ENCODE data around the gene P3H3. TPM values are rescaled to one million over a fixed set of nuclear protein-coding genes. Genes with fewer than 3 reads are reported as not detected.
A peak's percentile ranks its signal among the peaks of the same experiment; 100 is the strongest.

The P3H3 gene
- total RNA-seq, 6 donors from 2014 or later, result 2.7 to 15.7 (median 7.0) TPM

- Histone ChIP-seq H3K4me1 (peaks cover 13 to 23% (median 16%) of the 10 kb centered on the region in 4 donors), H3K9me3 (no peaks in the 10 kb centered on the region), H3K36me3 (peaks cover 8 to 29% (median 23%) of the 10 kb centered on the region in 4 donors), H3K27me3 (no peaks in the 10 kb centered on the region), H3K27ac (peak overlapping the region; percentile 6 to 94 (median 91)), H3K4me3 (peak overlapping the region; percentile 56 to 71 (median 67))
- WGBS, 2 donors, result 1 to 3% methylated on average over 16 to 18 of the region's 18 CpGs
- ATAC-seq (ENCODE audit: low FRiP score in 2 of 2) (no peak), DNase-seq (no peak)
- TF ChIP-seq POLR2AphosphoS5 (IDR thresholded peaks at IDR 0.05) (no peak), POLR2A (IDR thresholded peaks at IDR 0.05) (no peak), EP300 (IDR thresholded peaks at IDR 0.05) (no peak)
- TF ChIP-seq, protein P1, sequence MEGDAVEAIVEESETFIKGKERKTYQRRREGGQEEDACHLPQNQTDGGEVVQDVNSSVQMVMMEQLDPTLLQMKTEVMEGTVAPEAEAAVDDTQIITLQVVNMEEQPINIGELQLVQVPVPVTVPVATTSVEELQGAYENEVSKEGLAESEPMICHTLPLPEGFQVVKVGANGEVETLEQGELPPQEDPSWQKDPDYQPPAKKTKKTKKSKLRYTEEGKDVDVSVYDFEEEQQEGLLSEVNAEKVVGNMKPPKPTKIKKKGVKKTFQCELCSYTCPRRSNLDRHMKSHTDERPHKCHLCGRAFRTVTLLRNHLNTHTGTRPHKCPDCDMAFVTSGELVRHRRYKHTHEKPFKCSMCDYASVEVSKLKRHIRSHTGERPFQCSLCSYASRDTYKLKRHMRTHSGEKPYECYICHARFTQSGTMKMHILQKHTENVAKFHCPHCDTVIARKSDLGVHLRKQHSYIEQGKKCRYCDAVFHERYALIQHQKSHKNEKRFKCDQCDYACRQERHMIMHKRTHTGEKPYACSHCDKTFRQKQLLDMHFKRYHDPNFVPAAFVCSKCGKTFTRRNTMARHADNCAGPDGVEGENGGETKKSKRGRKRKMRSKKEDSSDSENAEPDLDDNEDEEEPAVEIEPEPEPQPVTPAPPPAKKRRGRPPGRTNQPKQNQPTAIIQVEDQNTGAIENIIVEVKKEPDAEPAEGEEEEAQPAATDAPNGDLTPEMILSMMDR (IDR thresholded peaks at IDR 0.05), result no peak
Observed at GRCh38 chr12:6852651-6853354, 24.6 kb downstream of the P3H3 start.

DNA sequence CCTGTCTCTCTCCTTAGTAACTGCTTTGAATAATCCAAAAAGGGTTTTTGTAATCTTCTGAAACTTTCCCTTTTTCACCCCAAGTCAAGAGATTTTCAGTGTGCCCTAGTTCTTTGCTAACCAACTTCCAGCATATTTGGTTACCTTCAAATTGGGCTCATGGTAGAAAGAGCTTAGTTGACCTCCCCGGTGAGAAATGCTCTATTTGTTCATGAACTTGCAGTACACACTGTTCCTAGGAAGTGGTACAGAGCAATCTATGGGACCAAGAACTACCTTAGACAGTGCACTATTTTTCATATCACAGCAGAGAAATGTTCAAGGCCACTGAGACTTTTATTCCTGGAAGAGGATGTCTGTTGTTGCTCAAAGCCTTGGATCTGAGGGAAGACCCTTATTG lies 25.4 kb downstream of the P3H3 start:
- Histone ChIP-seq H3K27me3 (no peaks in the 10 kb centered on the region), H3K4me1 (peaks cover 13 to 23% (median 16%) of the 10 kb centered on the region in 4 donors), H3K36me3 (peaks cover 16 to 37% (median 31%) of the 10 kb centered on the region in 4 donors), H3K27ac (peak overlapping the region in 2 of 4 donors; percentile 91 to 94), H3K9me3 (no peaks in the 10 kb centered on the region), H3K4me3 (no peak overlapping the region)
- DNase-seq (no peak), ATAC-seq (ENCODE audit: low FRiP score in 2 of 2) (no peak)
- TF ChIP-seq POLR2A (IDR thresholded peaks at IDR 0.05), result no peak
- WGBS, 2 donors, result 61 to 67% methylated on average over 1 of the region's 1 CpG

DNA sequence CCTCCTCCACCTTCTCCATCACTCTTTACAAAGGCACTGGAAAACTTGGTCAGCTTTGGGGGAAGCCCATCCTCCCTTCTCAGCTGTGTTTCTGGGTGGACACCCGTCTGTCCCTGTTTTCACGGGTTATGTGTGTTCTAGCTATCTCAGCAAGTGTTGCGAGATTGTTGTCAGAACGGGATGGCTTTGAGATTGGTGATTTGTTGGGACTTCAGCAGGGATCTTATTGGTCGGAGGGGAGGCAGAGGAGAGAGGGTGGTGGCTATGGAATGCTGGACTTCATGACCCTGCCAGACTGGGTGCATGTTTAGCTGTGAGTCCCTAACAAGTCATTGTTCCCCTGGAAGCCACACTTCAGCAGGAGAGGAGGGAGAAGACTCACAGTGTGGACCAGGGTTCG lies 25.8 kb downstream of the P3H3 start:
- Histone ChIP-seq H3K36me3 (peaks cover 20 to 41% (median 35%) of the 10 kb centered on the region in 4 donors), H3K4me3 (no peak overlapping the region), H3K27ac (no peak overlapping the region), H3K4me1 (peaks cover 13 to 23% (median 16%) of the 10 kb centered on the region in 4 donors), H3K27me3 (no peaks in the 10 kb centered on the region), H3K9me3 (no peaks in the 10 kb centered on the region)
- no peak for TF ChIP-seq POLR2AphosphoS5 (IDR thresholded peaks at IDR 0.05)
- TF ChIP-seq, protein P1 (IDR thresholded peaks at IDR 0.05), result no peak
- TF ChIP-seq EP300 (IDR thresholded peaks at IDR 0.05), result no peak
- no peak for TF ChIP-seq POLR2A (IDR thresholded peaks at IDR 0.05)
- 78 to 84% methylated on average over 6 of the region's 6 CpGs for WGBS, 2 donors
- ATAC-seq (ENCODE audit: low FRiP score in 2 of 2) (no peak), DNase-seq (no peak)

DNA sequence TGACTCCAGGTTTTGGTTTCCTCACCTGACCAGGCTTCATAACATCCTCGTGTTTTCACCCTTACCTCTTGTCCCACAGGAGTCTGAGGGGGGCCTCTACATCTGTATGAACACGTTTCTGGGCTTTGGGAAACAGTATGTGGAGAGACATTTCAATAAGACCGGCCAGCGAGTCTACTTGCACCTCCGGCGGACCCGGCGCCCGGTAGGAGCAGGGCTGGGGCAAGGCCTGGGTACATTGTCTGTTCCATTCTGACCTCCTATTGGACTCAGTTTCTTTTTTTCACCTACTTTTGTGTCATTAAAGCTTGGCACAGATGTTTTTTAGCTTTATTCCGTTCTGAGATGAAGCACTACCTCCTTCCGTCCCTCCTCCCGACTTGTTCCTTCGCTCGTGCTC lies 27.1 kb downstream of the P3H3 start:
- WGBS, 2 donors, result 91 to 95% methylated on average over 14 of the region's 14 CpGs
- H3K27ac ChIP-seq, result no peak overlapping the region
- DNase-seq (peak in 1 of 2 donors; percentile 63), ATAC-seq (ENCODE audit: low FRiP score in 2 of 2) (no peak)
- H3K9me3 ChIP-seq, result no peaks in the 10 kb centered on the region
- TF ChIP-seq, protein P1 (IDR thresholded peaks at IDR 0.05), result no peak
- no peak for TF ChIP-seq POLR2AphosphoS5 (IDR thresholded peaks at IDR 0.05)
- no peak for TF ChIP-seq POLR2A (IDR thresholded peaks at IDR 0.05)
- no peak for TF ChIP-seq EP300 (IDR thresholded peaks at IDR 0.05)
- no peaks in the 10 kb centered on the region for H3K27me3 ChIP-seq
- no peak overlapping the region for H3K4me3 ChIP-seq
- peaks cover 13 to 21% (median 16%) of the 10 kb centered on the region in 4 donors for H3K4me1 ChIP-seq
- H3K36me3 ChIP-seq, result peaks cover 22 to 54% (median 48%) of the 10 kb centered on the region in 4 donors

DNA sequence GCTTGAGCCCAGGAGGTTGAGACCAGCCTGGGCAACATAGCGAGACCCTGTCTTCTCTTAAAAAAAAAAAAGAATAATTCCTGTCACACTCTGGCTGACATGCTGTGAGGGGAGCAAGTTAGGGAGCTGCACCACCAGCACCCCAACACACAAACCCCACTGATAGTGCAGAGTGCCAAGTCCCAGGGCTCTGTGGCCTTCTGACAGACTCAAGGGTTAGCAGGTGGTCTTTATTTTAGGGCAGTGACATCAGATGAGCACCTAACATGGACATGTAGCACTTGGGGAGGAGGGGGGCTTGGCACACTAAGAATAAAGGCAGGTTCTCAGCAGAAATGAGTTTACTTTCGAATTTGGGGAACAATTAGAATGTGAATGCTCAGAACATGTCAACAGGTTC lies 30.6 kb downstream of the P3H3 start:
- no peak overlapping the region for H3K27ac ChIP-seq
- WGBS, 2 donors, result 89 to 90% methylated on average over 2 of the region's 2 CpGs
- H3K27me3 ChIP-seq, result no peaks in the 10 kb centered on the region
- DNase-seq (no peak), ATAC-seq (ENCODE audit: low FRiP score in 2 of 2) (no peak)
- TF ChIP-seq POLR2A (IDR thresholded peaks at IDR 0.05) (no peak), EP300 (IDR thresholded peaks at IDR 0.05) (no peak), POLR2AphosphoS5 (IDR thresholded peaks at IDR 0.05) (no peak)
- TF ChIP-seq, protein P1 (IDR thresholded peaks at IDR 0.05), result no peak
- H3K4me1 ChIP-seq, result no peaks in the 10 kb centered on the region
- no peak overlapping the region for H3K4me3 ChIP-seq
- peaks cover 45 to 86% (median 78%) of the 10 kb centered on the region in 4 donors for H3K36me3 ChIP-seq
- H3K9me3 ChIP-seq, result no peaks in the 10 kb centered on the region
